ENCODE measurements around the gene RASA4B.
"Not testable (repeated sequence)": the region's sequence is repeated elsewhere in the genome, so short reads cannot be mapped to it uniquely, and the experiment has no call there.

Gene RASA4B

GRCh38 chr7:102472126-102473041 is 45.2 kb downstream of the RASA4B start:
- DNase-seq: peak; percentile 55

GRCh38 chr7:102471791-102472125 is 45.8 kb downstream of the RASA4B start:
- no peak for DNase-seq

- DNase-seq: no peak
Observed at GRCh38 chr7:102469972-102470825, 47.4 kb downstream of the RASA4B start.

- DNase-seq: no peak
Observed at GRCh38 chr7:102469351-102469971, 48.1 kb downstream of the RASA4B start.

GRCh38 chr7:102468478-102469350 is 48.9 kb downstream of the RASA4B start:
- DNase-seq: no peak

- no peak for DNase-seq
Observed at GRCh38 chr7:102467581-102468477, 49.7 kb downstream of the RASA4B start.

- no peak for DNase-seq
Observed at GRCh38 chr7:102466097-102466496, 51.5 kb downstream of the RASA4B start.

GRCh38 chr7:102464577-102465280 is 52.8 kb downstream of the RASA4B start, which contains the start of the genes ALKBH4 and LRWD1:
Gene ALKBH4, minus strand, starts transcription at chr7:102464863. Its CDS starts 27 bp downstream, at chr7:102464836.
Gene LRWD1, plus strand, starts transcription at chr7:102464984. Its CDS starts 97 bp downstream, at chr7:102465081.
- peak; percentile 98 for DNase-seq

- DNase-seq: peak; percentile 41
Observed at GRCh38 chr7:102463841-102464576, 53.6 kb downstream of the RASA4B start.

GRCh38 chr7:102460467-102460866 is 57.1 kb downstream of the RASA4B start:
- no peak for DNase-seq

GRCh38 chr7:102459221-102459844 is 58.2 kb downstream of the RASA4B start:
- no peak for DNase-seq

GRCh38 chr7:102457352-102457924 is 60.1 kb downstream of the RASA4B start:
- no peak for DNase-seq

GRCh38 chr7:102456327-102456726 is 61.2 kb downstream of the RASA4B start:
- no peak for DNase-seq

GRCh38 chr7:102455596-102455995 is 62.0 kb downstream of the RASA4B start:
- no peak for DNase-seq

GRCh38 chr7:102454932-102455331 is 62.6 kb downstream of the RASA4B start:
- DNase-seq: not testable (repeated sequence)

GRCh38 chr7:102454468-102454867 is 63.1 kb downstream of the RASA4B start:
- DNase-seq: no peak

GRCh38 chr7:102453319-102453718 is 64.3 kb downstream of the RASA4B start:
- no peak for DNase-seq

GRCh38 chr7:102452451-102452850 is 65.1 kb downstream of the RASA4B start:
- no peak for DNase-seq
